PC-9 (cell line): ENCODE data around the gene CHRDL2. TPM values are rescaled to one million over a fixed set of nuclear protein-coding genes. Genes with fewer than 3 reads are reported as not detected.

ENCODE experiments used
- BruUV-seq: library from RNA; stranded (reverse); fragments of 400-500 nt; replicated peaks from 2 replicates; lab custom pipeline; 2021; lab: Mats Ljungman, UMichigan
- CTCF ChIA-PET: fragments of 300-600 bp; sonication (Branson Sonifier 250); formaldehyde crosslinking; loops from one replicate; lab custom pipeline; 2022; ENCODE audit warnings: antibody characterized with exemption; lab: Charles Lee
- POLR2A ChIA-PET: fragments of 300-600 bp; sonication (Branson Sonifier 250); formaldehyde crosslinking; loops from one replicate; lab custom pipeline; 2022; ENCODE audit warnings: antibody characterized with exemption; ENCODE audit not compliant: unreplicated experiment; lab: Charles Lee
- DNase-seq, 2 experiments: peaks; one replicate each; pipeline versions ENCODE4 v3.0.0 to v3.0.0-alpha.2; 2015 to 2022; ENCODE audit warnings: mixed read lengths in 1 of 2
- H2AFZ ChIP-seq: fragments of 200-600 bp; sonication (generic); 2 replicates; pipeline ENCODE4 v1.8.1; 2017; ENCODE audit warnings: antibody characterized with exemption
- H3F3A ChIP-seq: fragments of 200-600 bp; sonication (generic); 2 replicates; pipeline ENCODE4 v1.8.1; 2017; ENCODE audit warnings: antibody characterized with exemption, mild to moderate bottlenecking, low read depth; ENCODE audit not compliant: insufficient read depth
- H3K27ac ChIP-seq: fragments of 200-600 bp; sonication (generic); 2 replicates; pipeline ENCODE4 v1.6.1; 2016; ENCODE audit warnings: mixed run types
- H3K27me3 ChIP-seq: fragments of 200-600 bp; sonication (generic); 2 replicates; pipeline ENCODE4 v1.6.1; 2016; ENCODE audit warnings: low read depth, mixed run types; ENCODE audit not compliant: insufficient read depth
- H3K36me3 ChIP-seq: fragments of 200-600 bp; sonication (generic); 2 replicates; pipeline ENCODE4 v1.6.1; 2016; ENCODE audit warnings: low read depth, mixed run types
- H3K4me1 ChIP-seq: fragments of 200-600 bp; sonication (generic); replicated peaks from 2 replicates; pipeline ENCODE4 v1.6.1; 2016; ENCODE audit warnings: mixed run types; ENCODE audit not compliant: insufficient read depth
- H3K4me2 ChIP-seq: fragments of 200-600 bp; sonication (generic); 2 replicates; pipeline ENCODE4 v1.6.1; 2017; ENCODE audit warnings: mixed run types
- H3K4me3 ChIP-seq: fragments of 200-600 bp; sonication (generic); 2 replicates; pipeline ENCODE4 v1.6.1; 2016; ENCODE audit warnings: mixed run types
- H3K79me2 ChIP-seq: fragments of 200-600 bp; sonication (generic); 2 replicates; pipeline ENCODE4 v1.6.1; 2017; ENCODE audit warnings: low read depth, mixed run types
- H3K9me2 ChIP-seq: fragments of 200-600 bp; sonication (generic); 2 replicates; pipeline ENCODE4 v1.8.1; 2017; ENCODE audit warnings: mild to moderate bottlenecking; ENCODE audit not compliant: insufficient read depth
- H3K9me3 ChIP-seq: fragments of 200-600 bp; sonication (generic); 2 replicates; pipeline ENCODE4 v1.8.1; 2016; ENCODE audit warnings: low read depth; ENCODE audit not compliant: insufficient read depth
- H4K20me1 ChIP-seq: fragments of 200-600 bp; sonication (generic); 2 replicates; pipeline ENCODE4 v1.8.1; 2017; ENCODE audit not compliant: insufficient read depth
- EZH2 ChIP-seq: fragments of 200-600 bp; sonication (generic); IDR thresholded peaks from 2 replicates; pipeline ENCODE4 v1.8.0; 2017; ENCODE audit warnings: antibody characterized with exemption, low read depth
- intact Hi-C: fragments of 100-400 bp; cut with micrococcal nuclease; formaldehyde crosslinking; loops from one replicate; pipeline ENCODE4 v1.10.0; 2022; ENCODE audit not compliant: unreplicated experiment
- total RNA-seq: library from RNA; stranded (reverse); gene quantifications from 2 replicates; pipeline ENCODE4 v1.2.3, GENCODE V29; 2021
- TF ChIP-seq, protein P1 (sequence below): fragments of 200-600 bp; sonication (generic); conservative IDR thresholded peaks from 2 replicates; pipeline ENCODE4 v1.6.1; 2017; ENCODE audit warnings: mixed run types, antibody characterized with exemption, mild to moderate bottlenecking, moderate library complexity

The CHRDL2 gene
- total RNA-seq, 1 experiment from 2014 or later, result not detected

DNA sequence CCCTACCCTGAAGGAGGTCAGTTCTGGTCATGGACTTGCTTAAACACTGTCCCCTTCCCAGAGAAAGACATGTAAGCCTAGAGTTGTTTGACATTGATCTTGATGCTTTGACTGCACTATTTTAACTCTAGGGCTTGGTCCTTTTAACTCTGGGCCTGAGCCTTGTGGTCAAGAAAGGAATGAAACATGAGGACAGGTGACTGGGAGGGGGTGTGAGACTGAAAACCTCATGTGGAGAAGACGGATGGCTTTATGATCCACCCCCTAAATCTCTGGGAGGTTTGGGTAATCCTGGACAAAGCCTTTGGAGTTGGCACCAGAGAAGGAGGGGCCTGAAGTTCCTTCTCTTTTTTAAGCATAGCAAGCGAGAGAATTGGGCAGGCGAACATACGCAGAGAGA, 17.5 kb downstream of the CHRDL2 start:
- TF ChIP-seq, protein P1, sequence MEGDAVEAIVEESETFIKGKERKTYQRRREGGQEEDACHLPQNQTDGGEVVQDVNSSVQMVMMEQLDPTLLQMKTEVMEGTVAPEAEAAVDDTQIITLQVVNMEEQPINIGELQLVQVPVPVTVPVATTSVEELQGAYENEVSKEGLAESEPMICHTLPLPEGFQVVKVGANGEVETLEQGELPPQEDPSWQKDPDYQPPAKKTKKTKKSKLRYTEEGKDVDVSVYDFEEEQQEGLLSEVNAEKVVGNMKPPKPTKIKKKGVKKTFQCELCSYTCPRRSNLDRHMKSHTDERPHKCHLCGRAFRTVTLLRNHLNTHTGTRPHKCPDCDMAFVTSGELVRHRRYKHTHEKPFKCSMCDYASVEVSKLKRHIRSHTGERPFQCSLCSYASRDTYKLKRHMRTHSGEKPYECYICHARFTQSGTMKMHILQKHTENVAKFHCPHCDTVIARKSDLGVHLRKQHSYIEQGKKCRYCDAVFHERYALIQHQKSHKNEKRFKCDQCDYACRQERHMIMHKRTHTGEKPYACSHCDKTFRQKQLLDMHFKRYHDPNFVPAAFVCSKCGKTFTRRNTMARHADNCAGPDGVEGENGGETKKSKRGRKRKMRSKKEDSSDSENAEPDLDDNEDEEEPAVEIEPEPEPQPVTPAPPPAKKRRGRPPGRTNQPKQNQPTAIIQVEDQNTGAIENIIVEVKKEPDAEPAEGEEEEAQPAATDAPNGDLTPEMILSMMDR, result no peak
- TF ChIP-seq EZH2, result no peak
- ChIA-PET CTCF (no interaction called here), POLR2A (no interaction called here)
- no peaks in the 10 kb centered on the region for H3K4me1 ChIP-seq
- no peaks in the 10 kb centered on the region for H3K79me2 ChIP-seq
- no peaks in the 10 kb centered on the region for H3K9me3 ChIP-seq
- H3K27ac ChIP-seq, result no peak overlapping the region
- no peaks in the 10 kb centered on the region for H4K20me1 ChIP-seq
- no peak overlapping the region for H3K4me2 ChIP-seq
- DNase-seq, result no peak
- no peaks in the 10 kb centered on the region for H3K9me2 ChIP-seq
- H3K27me3 ChIP-seq, result no peaks in the 10 kb centered on the region
- H3K4me3 ChIP-seq, result no peak overlapping the region
- no peak overlapping the region for H2AFZ ChIP-seq
- BruUV-seq, result no TSS peak
- H3F3A ChIP-seq, result no peaks in the 10 kb centered on the region
- intact Hi-C loops, result no loop called here
- no peaks in the 10 kb centered on the region for H3K36me3 ChIP-seq

DNA sequence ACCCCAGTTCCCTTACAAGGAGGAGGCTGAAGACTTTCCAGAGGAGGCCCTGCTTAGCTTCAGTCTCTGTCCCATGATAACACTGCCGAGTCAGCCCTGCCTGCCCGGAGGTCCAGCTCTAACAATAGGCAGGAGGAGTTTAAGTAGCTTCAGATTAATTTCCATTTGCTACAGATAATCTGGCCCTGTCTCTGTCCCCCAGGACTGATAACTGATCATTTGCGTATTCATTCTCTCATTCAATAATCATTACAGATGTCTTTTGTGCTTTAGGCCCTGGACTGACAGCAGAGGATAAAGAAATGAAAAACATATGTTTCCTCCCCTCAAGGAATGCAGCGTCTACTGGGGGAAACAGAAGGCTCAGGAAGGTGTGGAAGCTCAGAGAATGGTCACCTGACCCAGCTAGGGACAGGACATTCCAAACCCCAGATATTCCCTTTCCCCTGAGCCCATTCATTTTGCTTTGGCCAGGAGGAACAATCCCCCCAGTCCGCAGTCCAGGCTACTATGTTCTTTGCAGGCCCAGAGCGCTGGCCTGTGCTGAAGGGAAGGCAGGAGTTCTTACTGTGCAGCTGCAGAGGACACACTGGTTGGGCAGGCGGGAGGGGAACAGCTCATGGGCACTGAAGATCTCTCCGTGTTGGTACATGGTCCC, 20.8 kb downstream of the CHRDL2 start:
- TF ChIP-seq, protein P1, result no peak
- no peak for TF ChIP-seq EZH2
- DNase-seq, result no peak
- H3K4me2 ChIP-seq, result no peak overlapping the region
- H3K79me2 ChIP-seq, result no peaks in the 10 kb centered on the region
- H3K4me3 ChIP-seq, result no peak overlapping the region
- no peak overlapping the region for H3K27ac ChIP-seq
- ChIA-PET POLR2A (interaction anchor here (0.7 kb wide), 1 partner anchor 47 kb away, joined by 3 read pairs; no protein-coding TSS in a partner anchor), CTCF (no interaction called here)
- H4K20me1 ChIP-seq, result no peaks in the 10 kb centered on the region
- BruUV-seq, result no TSS peak
- H3K36me3 ChIP-seq, result no peaks in the 10 kb centered on the region
- no peaks in the 10 kb centered on the region for H3F3A ChIP-seq
- no peaks in the 10 kb centered on the region for H3K9me2 ChIP-seq
- intact Hi-C loops, result no loop called here
- no peak overlapping the region for H2AFZ ChIP-seq
- H3K4me1 ChIP-seq, result no peaks in the 10 kb centered on the region
- H3K9me3 ChIP-seq, result no peaks in the 10 kb centered on the region
- no peaks in the 10 kb centered on the region for H3K27me3 ChIP-seq

DNA sequence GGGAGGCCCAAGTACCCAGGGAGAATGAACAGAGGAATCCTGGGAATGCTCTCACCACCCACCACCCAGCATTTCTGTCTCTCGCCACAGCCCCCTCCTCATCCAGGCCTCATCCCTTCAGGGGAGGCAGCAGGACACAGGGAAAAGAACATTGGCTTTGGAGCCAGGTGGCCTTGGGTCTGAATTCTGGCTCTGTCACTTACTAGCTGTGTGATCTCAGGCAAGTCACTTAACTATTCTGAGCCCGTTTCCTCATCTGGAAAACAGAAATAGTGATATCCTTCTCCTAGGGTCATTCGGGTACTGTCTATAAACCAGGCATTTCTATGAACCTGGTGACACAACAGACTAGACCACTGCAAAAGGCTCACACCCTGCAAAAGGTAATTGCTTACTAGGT, 22.1 kb downstream of the CHRDL2 start:
- no peak for TF ChIP-seq EZH2
- TF ChIP-seq, protein P1, result no peak
- no peaks in the 10 kb centered on the region for H3F3A ChIP-seq
- no peak overlapping the region for H3K4me2 ChIP-seq
- no peaks in the 10 kb centered on the region for H3K4me1 ChIP-seq
- ChIA-PET POLR2A (no interaction called here), CTCF (no interaction called here)
- H3K9me2 ChIP-seq, result no peaks in the 10 kb centered on the region
- DNase-seq, result no peak
- no peak overlapping the region for H3K4me3 ChIP-seq
- no peaks in the 10 kb centered on the region for H3K27me3 ChIP-seq
- H3K27ac ChIP-seq, result no peak overlapping the region
- no peaks in the 10 kb centered on the region for H3K36me3 ChIP-seq
- no peak overlapping the region for H2AFZ ChIP-seq
- BruUV-seq, result no TSS peak
- H3K9me3 ChIP-seq, result no peaks in the 10 kb centered on the region
- intact Hi-C loops, result no loop called here
- H4K20me1 ChIP-seq, result no peaks in the 10 kb centered on the region
- no peaks in the 10 kb centered on the region for H3K79me2 ChIP-seq
